GM23338 (cell line): Measurements from ENCODE around the gene DIP2C. TPM values are rescaled to one million over a fixed set of nuclear protein-coding genes. Genes with fewer than 3 reads are reported as not detected.

ENCODE experiments used
- ATAC-seq: fragments of 200-7000 bp; cut with Tn5 transposase; 3 replicates; pipeline ENCODE4 v1.9.1; 2020
- DNase-seq: peaks from one replicate; pipeline ENCODE4 v3.0.0-alpha.2; 2015; ENCODE audit warnings: low spot score
- H2AFZ ChIP-seq: fragments of 200-600 bp; sonication (generic); 2 replicates; pipeline ENCODE4 v1.8.0; 2016; ENCODE audit warnings: antibody characterized with exemption, mild to moderate bottlenecking, moderate library complexity
- H3F3A ChIP-seq: fragments of 200-600 bp; sonication (generic); replicated peaks from 2 replicates; pipeline ENCODE4 v1.8.0; 2017; ENCODE audit warnings: antibody characterized with exemption, mixed run types, low read depth
- H3K27ac ChIP-seq: fragments of 200-600 bp; sonication (generic); 2 replicates; pipeline ENCODE4 v1.6.1; 2016; ENCODE audit warnings: low read depth
- H3K27me3 ChIP-seq: fragments of 200-600 bp; sonication (generic); 2 replicates; pipeline ENCODE4 v1.8.0; 2016; ENCODE audit warnings: mild to moderate bottlenecking, mixed run types, moderate library complexity; ENCODE audit not compliant: insufficient read depth
- H3K36me3 ChIP-seq: fragments of 200-600 bp; sonication (generic); 2 replicates; pipeline ENCODE4 v1.8.0; 2016; ENCODE audit warnings: mild to moderate bottlenecking; ENCODE audit not compliant: insufficient read depth
- H3K4me1 ChIP-seq: fragments of 200-600 bp; sonication (generic); 2 replicates; pipeline ENCODE4 v1.8.0; 2016; ENCODE audit warnings: mild to moderate bottlenecking, moderate library complexity; ENCODE audit not compliant: insufficient read depth
- H3K4me2 ChIP-seq: fragments of 200-600 bp; sonication (generic); 2 replicates; pipeline ENCODE4 v1.7.1; 2017; ENCODE audit warnings: mixed run types
- H3K4me3 ChIP-seq: fragments of 200-600 bp; sonication (generic); 2 replicates; pipeline ENCODE4 v1.6.1; 2016; ENCODE audit warnings: mixed run types
- H3K79me2 ChIP-seq: fragments of 200-600 bp; sonication (generic); replicated peaks from 2 replicates; pipeline ENCODE4 v1.8.0; 2017; ENCODE audit warnings: mild to moderate bottlenecking; ENCODE audit not compliant: insufficient read depth
- H3K9me2 ChIP-seq: fragments of 200-600 bp; sonication (generic); 2 replicates; pipeline ENCODE4 v1.8.0; 2017; ENCODE audit not compliant: insufficient read depth
- H4K20me1 ChIP-seq: fragments of 200-600 bp; sonication (generic); replicated peaks from 2 replicates; pipeline ENCODE4 v1.8.0; 2017; ENCODE audit warnings: mild to moderate bottlenecking; ENCODE audit not compliant: insufficient read depth
- H3K27ac Mint-ChIP-seq: 2 replicates; pipeline ENCODE4 v1.8.0; 2020; ENCODE audit warnings: inconsistent platforms, mild to moderate bottlenecking, moderate library complexity, mixed read lengths
- H3K27me3 Mint-ChIP-seq: 3 replicates; pipeline ENCODE4 v1.8.0; 2022; ENCODE audit warnings: low read depth, mild to moderate bottlenecking, moderate library complexity, mixed read lengths, inconsistent platforms; ENCODE audit not compliant: insufficient read depth, poor library complexity
- H3K36me3 Mint-ChIP-seq: 3 replicates; pipeline ENCODE4 v1.8.0; 2021; ENCODE audit warnings: low read depth, mild to moderate bottlenecking, inconsistent platforms, moderate library complexity, mixed read lengths
- H3K4me1 Mint-ChIP-seq: 3 replicates; pipeline ENCODE4 v1.8.0; 2020; ENCODE audit warnings: mild to moderate bottlenecking, inconsistent platforms, mixed read lengths
- H3K4me3 Mint-ChIP-seq: 3 replicates; pipeline ENCODE4 v1.8.0; 2021; ENCODE audit warnings: moderate library complexity, mild to moderate bottlenecking, inconsistent platforms, mixed read lengths
- H3K9me3 Mint-ChIP-seq: 3 replicates; pipeline ENCODE4 v1.8.0; 2020; ENCODE audit warnings: moderate library complexity, mild to moderate bottlenecking, inconsistent platforms, mixed read lengths
- CREB1 ChIP-seq: fragments of 250-450 bp; sonication (Bioruptor Pico); IDR thresholded peaks from 2 replicates; pipeline ENCODE4 v1.5.0; 2020; ENCODE audit warnings: low read depth, mild to moderate bottlenecking, moderate library complexity
- NANOG ChIP-seq: IDR thresholded peaks from 2 replicates; pipeline ENCODE4 v1.6.1; 2016; ENCODE audit warnings: antibody characterized with exemption, borderline replicate concordance
- POLR2AphosphoS5 ChIP-seq: IDR thresholded peaks from 2 replicates; pipeline ENCODE4 v1.6.1; 2016; ENCODE audit warnings: antibody characterized with exemption, low read depth
- STAT1 ChIP-seq: IDR thresholded peaks from one replicate; pipeline ENCODE4 v1.6.1; 2016; ENCODE audit warnings: antibody characterized with exemption; ENCODE audit not compliant: unreplicated experiment
- ZNF114 ChIP-seq: fragments of 250-450 bp; sonication (Bioruptor Pico); IDR thresholded peaks from 2 replicates; pipeline ENCODE4 v1.5.0; 2020; ENCODE audit warnings: mild to moderate bottlenecking, moderate library complexity
- polyA plus RNA-seq: library from polyadenylated mRNA; unstranded; fragments of >200 nt; fragmentation: Nextera tagmentation; extraction: Ambion mirVana; gene quantifications from 2 replicates; pipeline ENCODE4 v1.2.1, GENCODE V29; 2016
- total RNA-seq: library from RNA; depleted of rRNA; stranded (reverse); fragments of >200 nt; shearing (Covaris generic); gene quantifications from 2 replicates; pipeline ENCODE4 v1.2.3, GENCODE V29; 2014
- TF ChIP-seq, protein P1 (sequence below): fragments of 250-450 bp; sonication (Bioruptor Pico); IDR thresholded peaks from 2 replicates; pipeline ENCODE4 v1.5.0; 2020; ENCODE audit warnings: mild to moderate bottlenecking, moderate library complexity
- TF ChIP-seq, protein P2 (sequence below): IDR thresholded peaks from 2 replicates; pipeline ENCODE4 v1.6.1; 2016; ENCODE audit warnings: antibody characterized with exemption

DIP2C gene
- total and polyA plus RNA-seq, 2 experiments from 2014 or later: 5.1 to 7.7 TPM

DNA sequence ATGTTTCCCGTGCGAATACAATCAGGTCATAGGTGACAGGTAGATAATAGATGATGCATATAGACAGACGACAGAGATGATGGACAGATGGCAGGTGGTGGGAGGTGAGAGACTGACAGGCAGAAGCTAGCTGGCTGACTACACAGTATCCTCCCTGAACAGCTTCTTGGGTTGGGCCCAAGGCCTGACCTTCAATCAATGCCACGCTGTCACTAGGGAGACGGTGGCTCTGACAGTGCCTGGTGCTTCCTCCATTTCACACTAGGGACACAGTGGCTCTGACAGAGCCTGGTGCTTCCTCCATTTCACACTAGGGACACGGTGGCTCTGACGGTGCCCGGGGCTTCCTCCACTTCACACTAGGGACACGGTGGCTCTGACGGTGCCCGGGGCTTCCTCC is 200.1 kb downstream of the DIP2C start:
- no peak overlapping the region for H2AFZ ChIP-seq
- Mint-ChIP-seq H3K36me3 (no peaks in the 10 kb centered on the region), H3K4me3 (no peak overlapping the region), H3K4me1 (peaks cover 48% of the 10 kb centered on the region), H3K27me3 (peaks cover 15% of the 10 kb centered on the region), H3K9me3 (no peaks in the 10 kb centered on the region; the same call in 2 of the 3 replicates), H3K27ac (no peak overlapping the region)
- ATAC-seq (no peak), DNase-seq (no peak)
- no peak overlapping the region for H3K4me3 ChIP-seq
- H3K4me1 ChIP-seq: peaks cover 15% of the 10 kb centered on the region
- H3K27me3 ChIP-seq: no peaks in the 10 kb centered on the region
- no peak overlapping the region for H3K4me2 ChIP-seq
- H3F3A ChIP-seq: 0 out of 2 replicates have a peak, but pooled peaks cover 4% of the 10 kb centered on the region
- no peak overlapping the region for H3K27ac ChIP-seq
- no peaks in the 10 kb centered on the region for H3K36me3 ChIP-seq
- TF ChIP-seq POLR2AphosphoS5: no peak
- no peak for TF ChIP-seq ZNF114 (CRISPR knock-in tag)
- no peak for TF ChIP-seq STAT1
- TF ChIP-seq, protein P1, sequence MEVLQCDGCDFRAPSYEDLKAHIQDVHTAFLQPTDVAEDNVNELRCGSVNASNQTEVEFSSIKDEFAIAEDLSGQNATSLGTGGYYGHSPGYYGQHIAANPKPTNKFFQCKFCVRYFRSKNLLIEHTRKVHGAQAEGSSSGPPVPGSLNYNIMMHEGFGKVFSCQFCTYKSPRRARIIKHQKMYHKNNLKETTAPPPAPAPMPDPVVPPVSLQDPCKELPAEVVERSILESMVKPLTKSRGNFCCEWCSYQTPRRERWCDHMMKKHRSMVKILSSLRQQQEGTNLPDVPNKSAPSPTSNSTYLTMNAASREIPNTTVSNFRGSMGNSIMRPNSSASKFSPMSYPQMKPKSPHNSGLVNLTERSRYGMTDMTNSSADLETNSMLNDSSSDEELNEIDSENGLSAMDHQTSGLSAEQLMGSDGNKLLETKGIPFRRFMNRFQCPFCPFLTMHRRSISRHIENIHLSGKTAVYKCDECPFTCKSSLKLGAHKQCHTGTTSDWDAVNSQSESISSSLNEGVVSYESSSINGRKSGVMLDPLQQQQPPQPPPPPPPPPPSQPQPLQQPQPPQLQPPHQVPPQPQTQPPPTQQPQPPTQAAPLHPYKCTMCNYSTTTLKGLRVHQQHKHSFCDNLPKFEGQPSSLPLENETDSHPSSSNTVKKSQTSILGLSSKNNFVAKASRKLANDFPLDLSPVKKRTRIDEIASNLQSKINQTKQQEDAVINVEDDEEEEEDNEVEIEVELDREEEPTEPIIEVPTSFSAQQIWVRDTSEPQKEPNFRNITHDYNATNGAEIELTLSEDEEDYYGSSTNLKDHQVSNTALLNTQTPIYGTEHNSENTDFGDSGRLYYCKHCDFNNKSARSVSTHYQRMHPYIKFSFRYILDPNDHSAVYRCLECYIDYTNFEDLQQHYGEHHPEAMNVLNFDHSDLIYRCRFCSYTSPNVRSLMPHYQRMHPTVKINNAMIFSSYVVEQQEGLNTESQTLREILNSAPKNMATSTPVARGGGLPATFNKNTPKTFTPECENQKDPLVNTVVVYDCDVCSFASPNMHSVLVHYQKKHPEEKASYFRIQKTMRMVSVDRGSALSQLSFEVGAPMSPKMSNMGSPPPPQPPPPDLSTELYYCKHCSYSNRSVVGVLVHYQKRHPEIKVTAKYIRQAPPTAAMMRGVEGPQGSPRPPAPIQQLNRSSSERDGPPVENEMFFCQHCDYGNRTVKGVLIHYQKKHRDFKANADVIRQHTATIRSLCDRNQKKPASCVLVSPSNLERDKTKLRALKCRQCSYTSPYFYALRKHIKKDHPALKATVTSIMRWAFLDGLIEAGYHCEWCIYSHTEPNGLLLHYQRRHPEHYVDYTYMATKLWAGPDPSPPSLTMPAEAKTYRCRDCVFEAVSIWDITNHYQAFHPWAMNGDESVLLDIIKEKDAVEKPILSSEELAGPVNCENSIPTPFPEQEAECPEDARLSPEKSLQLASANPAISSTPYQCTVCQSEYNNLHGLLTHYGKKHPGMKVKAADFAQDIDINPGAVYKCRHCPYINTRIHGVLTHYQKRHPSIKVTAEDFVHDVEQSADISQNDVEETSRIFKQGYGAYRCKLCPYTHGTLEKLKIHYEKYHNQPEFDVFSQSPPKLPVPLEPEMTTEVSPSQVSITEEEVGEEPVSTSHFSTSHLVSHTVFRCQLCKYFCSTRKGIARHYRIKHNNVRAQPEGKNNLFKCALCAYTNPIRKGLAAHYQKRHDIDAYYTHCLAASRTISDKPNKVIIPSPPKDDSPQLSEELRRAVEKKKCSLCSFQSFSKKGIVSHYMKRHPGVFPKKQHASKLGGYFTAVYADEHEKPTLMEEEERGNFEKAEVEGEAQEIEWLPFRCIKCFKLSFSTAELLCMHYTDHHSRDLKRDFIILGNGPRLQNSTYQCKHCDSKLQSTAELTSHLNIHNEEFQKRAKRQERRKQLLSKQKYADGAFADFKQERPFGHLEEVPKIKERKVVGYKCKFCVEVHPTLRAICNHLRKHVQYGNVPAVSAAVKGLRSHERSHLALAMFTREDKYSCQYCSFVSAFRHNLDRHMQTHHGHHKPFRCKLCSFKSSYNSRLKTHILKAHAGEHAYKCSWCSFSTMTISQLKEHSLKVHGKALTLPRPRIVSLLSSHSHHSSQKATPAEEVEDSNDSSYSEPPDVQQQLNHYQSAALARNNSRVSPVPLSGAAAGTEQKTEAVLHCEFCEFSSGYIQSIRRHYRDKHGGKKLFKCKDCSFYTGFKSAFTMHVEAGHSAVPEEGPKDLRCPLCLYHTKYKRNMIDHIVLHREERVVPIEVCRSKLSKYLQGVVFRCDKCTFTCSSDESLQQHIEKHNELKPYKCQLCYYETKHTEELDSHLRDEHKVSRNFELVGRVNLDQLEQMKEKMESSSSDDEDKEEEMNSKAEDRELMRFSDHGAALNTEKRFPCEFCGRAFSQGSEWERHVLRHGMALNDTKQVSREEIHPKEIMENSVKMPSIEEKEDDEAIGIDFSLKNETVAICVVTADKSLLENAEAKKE (CRISPR knock-in tag): no peak
- TF ChIP-seq NANOG: no peak
- TF ChIP-seq, protein P2, sequence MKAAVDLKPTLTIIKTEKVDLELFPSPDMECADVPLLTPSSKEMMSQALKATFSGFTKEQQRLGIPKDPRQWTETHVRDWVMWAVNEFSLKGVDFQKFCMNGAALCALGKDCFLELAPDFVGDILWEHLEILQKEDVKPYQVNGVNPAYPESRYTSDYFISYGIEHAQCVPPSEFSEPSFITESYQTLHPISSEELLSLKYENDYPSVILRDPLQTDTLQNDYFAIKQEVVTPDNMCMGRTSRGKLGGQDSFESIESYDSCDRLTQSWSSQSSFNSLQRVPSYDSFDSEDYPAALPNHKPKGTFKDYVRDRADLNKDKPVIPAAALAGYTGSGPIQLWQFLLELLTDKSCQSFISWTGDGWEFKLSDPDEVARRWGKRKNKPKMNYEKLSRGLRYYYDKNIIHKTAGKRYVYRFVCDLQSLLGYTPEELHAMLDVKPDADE: no peak
- H4K20me1 ChIP-seq: peaks cover 4% of the 10 kb centered on the region
- no peaks in the 10 kb centered on the region for H3K9me2 ChIP-seq
- no peaks in the 10 kb centered on the region; the same call in 1 of the 2 replicates for H3K79me2 ChIP-seq

DNA sequence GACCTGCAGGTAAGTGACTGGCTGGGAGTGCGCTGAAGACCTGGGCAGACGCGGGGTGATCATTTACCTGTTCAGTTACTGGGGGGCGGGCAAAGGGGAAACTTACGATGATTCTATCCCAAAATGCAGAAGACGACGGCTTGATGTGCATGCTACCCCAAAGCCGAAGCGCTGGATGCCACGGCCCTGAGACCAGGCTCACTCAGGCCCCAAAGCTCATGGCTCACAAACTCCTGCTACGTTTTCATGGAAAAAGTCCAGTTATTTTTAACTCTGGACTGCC is 200.6 kb downstream of the DIP2C start:
- no peak overlapping the region for H2AFZ ChIP-seq
- 0 out of 2 replicates have a peak, but pooled peaks cover 4% of the 10 kb centered on the region for H3F3A ChIP-seq
- no peak overlapping the region for H3K4me3 ChIP-seq
- H3K27ac Mint-ChIP-seq: no peak overlapping the region
- peaks cover 4% of the 10 kb centered on the region for H4K20me1 ChIP-seq
- no peak overlapping the region for H3K4me3 Mint-ChIP-seq
- peaks cover 15% of the 10 kb centered on the region for H3K27me3 Mint-ChIP-seq
- H3K36me3 Mint-ChIP-seq: no peaks in the 10 kb centered on the region
- H3K27me3 ChIP-seq: no peaks in the 10 kb centered on the region
- H3K4me2 ChIP-seq: no peak overlapping the region
- H3K79me2 ChIP-seq: no peaks in the 10 kb centered on the region; the same call in 1 of the 2 replicates
- ATAC-seq (no peak), DNase-seq (no peak)
- H3K9me3 Mint-ChIP-seq: no peaks in the 10 kb centered on the region; the same call in 2 of the 3 replicates
- peaks cover 51% of the 10 kb centered on the region for H3K4me1 Mint-ChIP-seq
- H3K4me1 ChIP-seq: peaks cover 15% of the 10 kb centered on the region
- no peaks in the 10 kb centered on the region for H3K36me3 ChIP-seq
- H3K9me2 ChIP-seq: no peaks in the 10 kb centered on the region
- no peak overlapping the region for H3K27ac ChIP-seq
- TF ChIP-seq POLR2AphosphoS5 (no peak), CREB1 (CRISPR knock-in tag) (no peak)
